HepG2 (cell line): ENCODE measurements around the gene ATP6V0A1. TPM values are rescaled to one million over a fixed set of nuclear protein-coding genes. Genes with fewer than 3 reads are reported as not detected.
A peak's percentile ranks its signal among the peaks of the same experiment; 100 is the strongest.

Experiments
- ATF1 ChIP-seq: IDR thresholded peaks from 2 replicates; pipeline ENCODE4 v1.6.1; 2016; ENCODE audit warnings: mild to moderate bottlenecking, control low read depth
- CBX2 ChIP-seq, 2 experiments: fragments of 200-600 bp in 1 of 2; sonication (generic); formaldehyde crosslinking in 1 of 2; IDR thresholded peaks; 2 replicates each; pipeline versions ENCODE4 v1.7.0 to v1.8.1; 2018 to 2022; ENCODE audit warnings: low read depth in 2 of 2, low read length in 1 of 2, mild to moderate bottlenecking in 1 of 2, missing genetic modification reagents in 1 of 2
- HDAC1 ChIP-seq: sonication (generic); formaldehyde crosslinking; IDR thresholded peaks from 2 replicates; pipeline ENCODE4 v1.5.1; 2020; ENCODE audit warnings: mild to moderate bottlenecking, missing genetic modification reagents
- HHEX ChIP-seq: IDR thresholded peaks from 2 replicates; pipeline ENCODE4 v1.6.1; 2016; ENCODE audit warnings: control low read depth
- HNF4G ChIP-seq, 2 experiments: sonication (generic) in 1 of 2; formaldehyde crosslinking in 1 of 2; IDR thresholded peaks; 2 replicates each; pipeline versions ENCODE4 v1.4.0 to v1.6.1; 2011 to 2020; ENCODE audit warnings: borderline replicate concordance in 2 of 2, low read depth in 2 of 2, mild to moderate bottlenecking in 2 of 2, low read length in 1 of 2, missing genetic modification reagents in 1 of 2, moderate library complexity in 1 of 2
- HNRNPLL ChIP-seq: fragments of 200-400 bp; formaldehyde crosslinking; IDR thresholded peaks from 2 replicates; pipeline ENCODE4 v1.6.1; 2017; ENCODE audit warnings: mild to moderate bottlenecking, low read depth, low read length; ENCODE audit not compliant: poor library complexity, severe bottlenecking
- HOXD1 ChIP-seq: sonication (generic); formaldehyde crosslinking; IDR thresholded peaks from 2 replicates; pipeline ENCODE4 v1.5.0; 2020; ENCODE audit warnings: missing genetic modification reagents
- JUN ChIP-seq: sonication (generic); formaldehyde crosslinking; IDR thresholded peaks from 2 replicates; pipeline ENCODE4 v1.4.0; 2020; ENCODE audit warnings: mild to moderate bottlenecking, missing genetic modification reagents
- MEIS2 ChIP-seq: sonication (generic); formaldehyde crosslinking; IDR thresholded peaks from 2 replicates; pipeline ENCODE4 v1.9.0; 2021; ENCODE audit warnings: mild to moderate bottlenecking, missing genetic modification reagents
- PITX1 ChIP-seq: sonication (generic); formaldehyde crosslinking; IDR thresholded peaks from 2 replicates; pipeline ENCODE4 v1.5.1; 2020; ENCODE audit warnings: mild to moderate bottlenecking, missing genetic modification reagents
- POLR2AphosphoS2 ChIP-seq: IDR thresholded peaks from 2 replicates; pipeline ENCODE4 v1.6.1; 2011; ENCODE audit warnings: low read depth, low read length, improper control_type of control experiment
- PRPF4 ChIP-seq: fragments of 200-400 bp; formaldehyde crosslinking; IDR thresholded peaks from 2 replicates; pipeline ENCODE4 v1.6.1; 2016; ENCODE audit warnings: low read length, low read depth; ENCODE audit not compliant: poor library complexity, severe bottlenecking
- RFXANK ChIP-seq: IDR thresholded peaks from 2 replicates; pipeline ENCODE4 v1.6.1; 2016
- TOPORS ChIP-seq: sonication (generic); formaldehyde crosslinking; IDR thresholded peaks from 2 replicates; pipeline ENCODE4 v1.8.0; 2023; ENCODE audit warnings: mild to moderate bottlenecking, missing genetic modification reagents
- TSC22D2 ChIP-seq: sonication (generic); formaldehyde crosslinking; IDR thresholded peaks from 2 replicates; pipeline ENCODE4 v1.5.1; 2020; ENCODE audit warnings: missing genetic modification reagents, mild to moderate bottlenecking, borderline replicate concordance
- WIZ ChIP-seq: sonication (generic); formaldehyde crosslinking; IDR thresholded peaks from 2 replicates; pipeline ENCODE4 v1.5.1; 2020; ENCODE audit warnings: mild to moderate bottlenecking, missing genetic modification reagents
- ZNF335 ChIP-seq: sonication (generic); formaldehyde crosslinking; IDR thresholded peaks from 2 replicates; pipeline ENCODE4 v1.4.0; 2020; ENCODE audit warnings: missing genetic modification reagents
- ZNF772 ChIP-seq: sonication (generic); formaldehyde crosslinking; IDR thresholded peaks from 2 replicates; pipeline ENCODE4 v1.5.0; 2020; ENCODE audit warnings: mild to moderate bottlenecking, missing genetic modification reagents
- ZNF878 ChIP-seq: sonication (generic); formaldehyde crosslinking; IDR thresholded peaks from 2 replicates; pipeline ENCODE4 v1.8.1; 2023; ENCODE audit warnings: mild to moderate bottlenecking, missing genetic modification reagents, moderate library complexity
- polyA plus RNA-seq, 8 experiments: library from polyadenylated mRNA; depleted of rRNA in 3 of 8; stranded (reverse) in 7 of 8; unstranded in 1 of 8; fragments of >200 nt; fragmentation: Illumina TruSeq in 4 of 8; extraction: Trizol in 4 of 8; gene quantifications; 2 replicates each; pipeline versions ENCODE4 v1.2.1 to v1.2.3, GENCODE V29; 2011 to 2016; ENCODE audit warnings: low read depth in 4 of 8, missing spikeins in 1 of 8, mixed read lengths in 1 of 8; ENCODE audit not compliant: insufficient read depth in 1 of 8
- total RNA-seq, 5 experiments: library from RNA; depleted of rRNA; stranded (reverse); fragments of >200 nt; fragmentation: Illumina TruSeq; extraction: Trizol; gene quantifications; 2 replicates each; pipeline ENCODE4 v1.2.3, GENCODE V29; 2016; ENCODE audit warnings: low read depth in 1 of 5
- TF ChIP-seq, protein P1 (sequence below): sonication (generic); formaldehyde crosslinking; IDR thresholded peaks from 2 replicates; pipeline ENCODE4 v1.4.0; 2020; ENCODE audit warnings: missing genetic modification reagents
- TF ChIP-seq, protein P2 (sequence below): IDR thresholded peaks from 2 replicates; pipeline ENCODE4 v1.6.1; 2018; ENCODE audit warnings: missing genetic modification reagents, mild to moderate bottlenecking, missing compliant biosample characterization
- TF ChIP-seq, protein P3 (sequence below): sonication (generic); formaldehyde crosslinking; IDR thresholded peaks from 2 replicates; pipeline ENCODE4 v1.8.0; 2022; ENCODE audit warnings: missing genetic modification reagents, low read depth, mild to moderate bottlenecking, borderline replicate concordance
- TF ChIP-seq, protein P4 (sequence below), 2 experiments: fragments of 450-650 bp in 1 of 2; sonication (generic) in 1 of 2; formaldehyde crosslinking; IDR thresholded peaks; 2 replicates each; pipeline versions ENCODE4 v1.5.0 to v1.8.0; 2020 to 2022; ENCODE audit warnings: mild to moderate bottlenecking in 1 of 2, missing genetic modification reagents in 1 of 2

ATP6V0A1 gene
- total and polyA plus RNA-seq, 2 of the 13 experiments (the other 11 are each of a cell fraction or from before 2014, with no cell fraction given), result 27.9 to 54.1 TPM

DNA sequence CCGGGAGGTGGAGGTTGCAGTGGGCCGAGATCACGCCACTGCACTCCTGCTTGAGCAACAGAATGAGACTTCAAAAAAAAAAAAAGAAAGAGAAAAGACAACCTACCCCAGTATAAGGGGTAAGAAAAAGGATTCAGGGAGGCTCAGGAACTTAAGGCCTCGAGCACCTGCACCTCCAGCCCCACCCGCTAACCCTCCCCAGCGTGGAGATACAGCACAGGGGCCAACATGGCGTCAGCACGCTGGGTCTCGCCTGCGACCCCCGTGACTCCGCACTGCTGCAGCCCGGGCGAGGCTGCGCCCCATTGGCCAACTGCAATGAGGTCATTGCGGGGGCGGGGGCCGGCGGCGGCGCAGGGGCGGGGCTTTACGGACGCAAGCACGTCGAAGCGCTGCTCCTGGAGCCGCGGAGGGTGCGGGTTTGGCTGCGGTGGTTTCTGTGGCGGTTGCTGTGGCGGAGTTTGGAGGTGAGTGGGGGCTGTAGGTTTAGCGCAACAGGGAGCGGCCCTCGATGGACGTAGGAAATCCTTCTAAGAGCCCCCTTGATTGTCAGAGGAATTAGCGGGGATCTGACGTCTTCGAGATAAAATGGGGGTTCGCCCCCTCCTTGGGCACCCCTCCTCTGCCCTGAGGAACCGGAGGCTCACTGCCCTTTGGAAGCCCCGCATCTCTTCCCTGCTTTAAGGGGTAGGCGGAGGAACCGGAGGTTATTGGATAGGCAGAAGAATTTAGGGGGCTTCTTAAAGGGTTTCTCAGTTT lies at the start of gene ATP6V0A1 (continued):
- TF ChIP-seq POLR2AphosphoS2, result peak; percentile 74; the same call in 1 of the 2 replicates
- TF ChIP-seq, protein P1, sequence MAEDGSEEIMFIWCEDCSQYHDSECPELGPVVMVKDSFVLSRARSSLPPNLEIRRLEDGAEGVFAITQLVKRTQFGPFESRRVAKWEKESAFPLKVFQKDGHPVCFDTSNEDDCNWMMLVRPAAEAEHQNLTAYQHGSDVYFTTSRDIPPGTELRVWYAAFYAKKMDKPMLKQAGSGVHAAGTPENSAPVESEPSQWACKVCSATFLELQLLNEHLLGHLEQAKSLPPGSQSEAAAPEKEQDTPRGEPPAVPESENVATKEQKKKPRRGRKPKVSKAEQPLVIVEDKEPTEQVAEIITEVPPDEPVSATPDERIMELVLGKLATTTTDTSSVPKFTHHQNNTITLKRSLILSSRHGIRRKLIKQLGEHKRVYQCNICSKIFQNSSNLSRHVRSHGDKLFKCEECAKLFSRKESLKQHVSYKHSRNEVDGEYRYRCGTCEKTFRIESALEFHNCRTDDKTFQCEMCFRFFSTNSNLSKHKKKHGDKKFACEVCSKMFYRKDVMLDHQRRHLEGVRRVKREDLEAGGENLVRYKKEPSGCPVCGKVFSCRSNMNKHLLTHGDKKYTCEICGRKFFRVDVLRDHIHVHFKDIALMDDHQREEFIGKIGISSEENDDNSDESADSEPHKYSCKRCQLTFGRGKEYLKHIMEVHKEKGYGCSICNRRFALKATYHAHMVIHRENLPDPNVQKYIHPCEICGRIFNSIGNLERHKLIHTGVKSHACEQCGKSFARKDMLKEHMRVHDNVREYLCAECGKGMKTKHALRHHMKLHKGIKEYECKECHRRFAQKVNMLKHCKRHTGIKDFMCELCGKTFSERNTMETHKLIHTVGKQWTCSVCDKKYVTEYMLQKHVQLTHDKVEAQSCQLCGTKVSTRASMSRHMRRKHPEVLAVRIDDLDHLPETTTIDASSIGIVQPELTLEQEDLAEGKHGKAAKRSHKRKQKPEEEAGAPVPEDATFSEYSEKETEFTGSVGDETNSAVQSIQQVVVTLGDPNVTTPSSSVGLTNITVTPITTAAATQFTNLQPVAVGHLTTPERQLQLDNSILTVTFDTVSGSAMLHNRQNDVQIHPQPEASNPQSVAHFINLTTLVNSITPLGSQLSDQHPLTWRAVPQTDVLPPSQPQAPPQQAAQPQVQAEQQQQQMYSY, result no peak; the same call in 1 of the 2 replicates
- TF ChIP-seq HNF4G (IDR thresholded peaks at IDR 0.05; ENCODE audit: borderline replicate concordance, low read depth, low read length), result no peak
- no peak for TF ChIP-seq HNF4G (CRISPR knock-in tag; IDR thresholded peaks at IDR 0.05; ENCODE audit: borderline replicate concordance, low read depth)
- TF ChIP-seq JUN, result peak; percentile 82; the same call in 1 of the 2 replicates
- peak; percentile 35 for TF ChIP-seq WIZ (CRISPR knock-in tag)
- no peak for TF ChIP-seq CBX2 (IDR thresholded peaks at IDR 0.05; ENCODE audit: low read depth, low read length)
- no peak for TF ChIP-seq CBX2 (CRISPR knock-in tag; IDR thresholded peaks at IDR 0.05; ENCODE audit: low read depth)
- 0 out of 2 replicates have a peak, but pooled peaks have one; percentile 37 for TF ChIP-seq HOXD1 (CRISPR knock-in tag)
- 0 out of 2 replicates have a peak, but pooled peaks have one; percentile 83 for TF ChIP-seq RFXANK (CRISPR knock-in tag)
- no peak; the same call in 1 of the 2 replicates for TF ChIP-seq ZNF335 (CRISPR knock-in tag)
- peak; percentile 54 for TF ChIP-seq PITX1 (CRISPR knock-in tag)
- TF ChIP-seq HNRNPLL, result peak; percentile 86
- no peak for TF ChIP-seq ATF1 (CRISPR knock-in tag)
- TF ChIP-seq, protein P2, sequence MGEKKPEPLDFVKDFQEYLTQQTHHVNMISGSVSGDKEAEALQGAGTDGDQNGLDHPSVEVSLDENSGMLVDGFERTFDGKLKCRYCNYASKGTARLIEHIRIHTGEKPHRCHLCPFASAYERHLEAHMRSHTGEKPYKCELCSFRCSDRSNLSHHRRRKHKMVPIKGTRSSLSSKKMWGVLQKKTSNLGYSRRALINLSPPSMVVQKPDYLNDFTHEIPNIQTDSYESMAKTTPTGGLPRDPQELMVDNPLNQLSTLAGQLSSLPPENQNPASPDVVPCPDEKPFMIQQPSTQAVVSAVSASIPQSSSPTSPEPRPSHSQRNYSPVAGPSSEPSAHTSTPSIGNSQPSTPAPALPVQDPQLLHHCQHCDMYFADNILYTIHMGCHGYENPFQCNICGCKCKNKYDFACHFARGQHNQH, result no peak; the same call in 1 of the 2 replicates
- peak; percentile 26; the same call in 1 of the 2 replicates for TF ChIP-seq ZNF878 (CRISPR knock-in tag)
- TF ChIP-seq, protein P3, sequence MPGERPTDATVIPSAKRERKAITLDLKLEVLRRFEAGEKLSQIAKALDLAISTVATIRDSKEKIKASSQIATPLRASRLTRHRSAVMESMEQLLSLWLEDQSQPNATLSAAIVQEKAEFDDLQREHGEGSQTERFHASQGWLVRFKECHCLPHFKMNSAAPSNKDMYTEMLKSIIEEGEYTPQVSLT, result no peak
- TF ChIP-seq TOPORS (CRISPR knock-in tag), result no peak
- TF ChIP-seq PRPF4, result no peak
- peak; percentile 77 for TF ChIP-seq HDAC1 (CRISPR knock-in tag)
- TF ChIP-seq TSC22D2, result no peak
- TF ChIP-seq ZNF772, result peak; percentile 41; the same call in 1 of the 2 replicates
- TF ChIP-seq MEIS2 (CRISPR knock-in tag), result no peak
- TF ChIP-seq, protein P4, sequence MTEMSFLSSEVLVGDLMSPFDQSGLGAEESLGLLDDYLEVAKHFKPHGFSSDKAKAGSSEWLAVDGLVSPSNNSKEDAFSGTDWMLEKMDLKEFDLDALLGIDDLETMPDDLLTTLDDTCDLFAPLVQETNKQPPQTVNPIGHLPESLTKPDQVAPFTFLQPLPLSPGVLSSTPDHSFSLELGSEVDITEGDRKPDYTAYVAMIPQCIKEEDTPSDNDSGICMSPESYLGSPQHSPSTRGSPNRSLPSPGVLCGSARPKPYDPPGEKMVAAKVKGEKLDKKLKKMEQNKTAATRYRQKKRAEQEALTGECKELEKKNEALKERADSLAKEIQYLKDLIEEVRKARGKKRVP (CRISPR knock-in tag; IDR thresholded peaks at IDR 0.05), result peak in 1 of 2 experiments; percentile 70; a peak in 2 of 4 replicates
- no peak for TF ChIP-seq HHEX (CRISPR knock-in tag)
